ENCODE data around the gene CNTNAP2.

GRCh38 chr7:148209643-148210190 lies 2093.1 kb downstream of the CNTNAP2 start:
- TF ChIP-seq POLR2AphosphoS5 (IDR thresholded peaks at IDR 0.05) (no peak), EP300 (IDR thresholded peaks at IDR 0.05) (no peak), POLR2A (IDR thresholded peaks at IDR 0.05) (no peak)
- TF ChIP-seq, protein P1, sequence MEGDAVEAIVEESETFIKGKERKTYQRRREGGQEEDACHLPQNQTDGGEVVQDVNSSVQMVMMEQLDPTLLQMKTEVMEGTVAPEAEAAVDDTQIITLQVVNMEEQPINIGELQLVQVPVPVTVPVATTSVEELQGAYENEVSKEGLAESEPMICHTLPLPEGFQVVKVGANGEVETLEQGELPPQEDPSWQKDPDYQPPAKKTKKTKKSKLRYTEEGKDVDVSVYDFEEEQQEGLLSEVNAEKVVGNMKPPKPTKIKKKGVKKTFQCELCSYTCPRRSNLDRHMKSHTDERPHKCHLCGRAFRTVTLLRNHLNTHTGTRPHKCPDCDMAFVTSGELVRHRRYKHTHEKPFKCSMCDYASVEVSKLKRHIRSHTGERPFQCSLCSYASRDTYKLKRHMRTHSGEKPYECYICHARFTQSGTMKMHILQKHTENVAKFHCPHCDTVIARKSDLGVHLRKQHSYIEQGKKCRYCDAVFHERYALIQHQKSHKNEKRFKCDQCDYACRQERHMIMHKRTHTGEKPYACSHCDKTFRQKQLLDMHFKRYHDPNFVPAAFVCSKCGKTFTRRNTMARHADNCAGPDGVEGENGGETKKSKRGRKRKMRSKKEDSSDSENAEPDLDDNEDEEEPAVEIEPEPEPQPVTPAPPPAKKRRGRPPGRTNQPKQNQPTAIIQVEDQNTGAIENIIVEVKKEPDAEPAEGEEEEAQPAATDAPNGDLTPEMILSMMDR (IDR thresholded peaks at IDR 0.05) = no peak
